GM12878 (cell line): ENCODE data around the gene BCR. TPM values are rescaled to one million over a fixed set of nuclear protein-coding genes. Genes with fewer than 3 reads are reported as not detected.
A peak's percentile ranks its signal among the peaks of the same experiment; 100 is the strongest.

Experiments used
- ATAC-seq: fragments of 200-7000 bp; cut with Tn5 transposase; 3 replicates; pipeline ENCODE4 v1.9.1; 2020; ENCODE audit warnings: mild to moderate bottlenecking, moderate library complexity
- BruUV-seq: library from RNA; stranded (reverse); fragments of 400-500 nt; replicated peaks from 2 replicates; lab custom pipeline; 2021; lab: Mats Ljungman, UMichigan
- CTCF ChIA-PET: fragments of 300-600 bp; sonication (Branson Sonifier 250); formaldehyde crosslinking; extraction: SDS; loops from one replicate; lab custom pipeline; 2021; ENCODE audit warnings: inconsistent platforms; lab: Yijun Ruan, JAX
- POLR2A ChIA-PET: fragments of 350-600 bp; formaldehyde crosslinking; extraction: SDS; loops from one replicate; lab custom pipeline; 2021; ENCODE audit warnings: inconsistent platforms; lab: Charles Lee
- RAD21 ChIA-PET: fragments of 300-600 bp; sonication (Branson Sonifier 250); formaldehyde crosslinking; loops from one replicate; lab custom pipeline; 2023; ENCODE audit warnings: antibody characterized with exemption; ENCODE audit not compliant: unreplicated experiment; lab: Charles Lee
- SMC1A ChIA-PET: fragments of 300-600 bp; sonication (Branson Sonifier 250); formaldehyde crosslinking; loops from one replicate; lab custom pipeline; 2023; ENCODE audit not compliant: unreplicated experiment, uncharacterized antibody; lab: Charles Lee
- DNase-seq: peaks from one replicate; pipeline ENCODE4 v3.0.0-alpha.2; 2011; ENCODE audit warnings: low read depth, low spot score
- FAIRE-seq: peaks from 3 replicates; lab custom pipeline; 2011; peaks lifted over from hg19 to GRCh38; lab: Jason Lieb, UNC
- H2AFZ ChIP-seq: 2 replicates; pipeline ENCODE4 v1.6.0; 2011; ENCODE audit warnings: low read depth, low read length, control low read depth; ENCODE audit not compliant: control insufficient read depth
- H3K27ac ChIP-seq: 2 replicates; pipeline ENCODE4 v1.5.1; 2011; ENCODE audit warnings: control low read depth; ENCODE audit not compliant: control insufficient read depth, insufficient read depth
- H3K27me3 ChIP-seq, 2 experiments: replicated peaks in 1 of 2; 2 replicates each; pipeline versions ENCODE4 v1.6.0 to v1.6.1; 2011; ENCODE audit warnings: low read length in 1 of 2; ENCODE audit not compliant: control insufficient read depth in 2 of 2, insufficient read depth in 2 of 2
- H3K36me3 ChIP-seq, 2 experiments: 2 replicates each; pipeline ENCODE4 v1.5.1; 2011; ENCODE audit warnings: low read length in 1 of 2; ENCODE audit not compliant: control insufficient read depth in 2 of 2, insufficient read depth in 2 of 2
- H3K4me1 ChIP-seq: 2 replicates; pipeline ENCODE4 v1.6.1; 2011; ENCODE audit warnings: mild to moderate bottlenecking, low read length, moderate library complexity, mixed read lengths; ENCODE audit not compliant: control insufficient read depth, insufficient read depth
- H3K4me2 ChIP-seq: 2 replicates; pipeline ENCODE4 v1.6.0; 2011; ENCODE audit warnings: control low read depth; ENCODE audit not compliant: control insufficient read depth, insufficient read depth
- H3K4me3 ChIP-seq: fragments of 200-600 bp; sonication (generic); 2 replicates; pipeline ENCODE4 v1.5.1; 2016
- H3K79me2 ChIP-seq: 2 replicates; pipeline ENCODE4 v1.6.0; 2011; ENCODE audit warnings: low read length; ENCODE audit not compliant: control insufficient read depth, insufficient read depth
- H3K9ac ChIP-seq: 2 replicates; pipeline ENCODE4 v1.8.0; 2011; ENCODE audit warnings: low read length, control low read depth, mixed read lengths; ENCODE audit not compliant: control insufficient read depth, insufficient read depth
- H3K9me3 ChIP-seq: replicated peaks from 3 replicates; pipeline ENCODE4 v1.5.1; 2011; ENCODE audit warnings: mild to moderate bottlenecking, low read length; ENCODE audit not compliant: control insufficient read depth, insufficient read depth
- H4K20me1 ChIP-seq: 2 replicates; pipeline ENCODE4 v1.6.0; 2011; ENCODE audit not compliant: control insufficient read depth, insufficient read depth
- CHD2 ChIP-seq: IDR thresholded peaks from 2 replicates; pipeline ENCODE4 v1.6.1; 2011; ENCODE audit warnings: low read depth, low read length, improper control_type of control experiment, borderline replicate concordance
- POLR2AphosphoS5 ChIP-seq: IDR thresholded peaks from 2 replicates; pipeline ENCODE4 v1.6.1; 2011; ENCODE audit warnings: mild to moderate bottlenecking, low read length, inconsistent platforms
- WGBS: methylation state at CpG from one replicate; pipeline ENCODE4 v1.1.6; 2016; ENCODE audit warnings: low lambda C conversion rate; ENCODE audit not compliant: insufficient replicate concordance, insufficient coverage; ENCODE audit errors: missing lambda C conversion rate; 5-methylcytosine and 5-hydroxymethylcytosine counted together
- in situ Hi-C: fragments of 300-500 bp; cut with MboI; formaldehyde crosslinking; loops from 9 replicates; pipeline ENCODE4 v1.14.3; 2018; ENCODE audit warnings: mixed read lengths
- intact Hi-C: fragments of 100-400 bp; cut with micrococcal nuclease; formaldehyde crosslinking; loops from one replicate; pipeline ENCODE4 v1.14.2; 2022; ENCODE audit not compliant: unreplicated experiment
- polyA plus RNA-seq, 11 experiments: library from polyadenylated mRNA; depleted of rRNA in 4 of 11; unstranded in 6 of 11; stranded (reverse) in 5 of 11; fragments of >200 nt; fragmentation: Nextera tagmentation in 4 of 11; fragmentation: Illumina TruSeq in 1 of 11; extraction: Ambion mirVana in 4 of 11; extraction: Trizol in 1 of 11; gene quantifications; 1 replicate in 1 of 11; 2 replicates in 10 of 11; pipeline versions ENCODE4 v1.2.1 to v1.2.3, GENCODE V29; 2011 to 2016; ENCODE audit warnings: inconsistent platforms in 2 of 11, missing spikeins in 2 of 11, low read depth in 1 of 11
- total RNA-seq, 4 experiments: library from RNA; depleted of rRNA in 3 of 4; stranded (reverse); fragments of >200 nt in 3 of 4; fragmentation: Illumina TruSeq in 1 of 4; extraction: Trizol in 1 of 4; gene quantifications; 2 replicates each; pipeline versions ENCODE4 v1.2.1 to v1.2.3, GENCODE V29; 2013 to 2021
- TF ChIP-seq, protein P1 (sequence below): IDR thresholded peaks from 2 replicates; pipeline ENCODE4 v1.6.1; 2012; ENCODE audit warnings: low read depth, low read length, improper control_type of control experiment
- TF ChIP-seq, protein P2 (sequence below): IDR thresholded peaks from 2 replicates; pipeline ENCODE4 v1.6.1; 2011; ENCODE audit warnings: mild to moderate bottlenecking, low read depth, low read length, moderate library complexity; ENCODE audit not compliant: insufficient replicate concordance
- TF ChIP-seq, protein P3 (sequence below): fragments of 450-650 bp; IDR thresholded peaks from 2 replicates; pipeline ENCODE4 v1.6.1; 2016; ENCODE audit warnings: mild to moderate bottlenecking
- TF ChIP-seq, protein P4 (sequence below): fragments of 450-650 bp; formaldehyde crosslinking; IDR thresholded peaks from 2 replicates; pipeline ENCODE4 v1.4.0; 2022; ENCODE audit warnings: mild to moderate bottlenecking, moderate library complexity

BCR gene
- total and polyA plus RNA-seq, 10 of the 15 experiments (the other 5 are each of a cell fraction or from before 2014, with no cell fraction given) = 1.7 to 64.7 (median 18.4) TPM

DNA sequence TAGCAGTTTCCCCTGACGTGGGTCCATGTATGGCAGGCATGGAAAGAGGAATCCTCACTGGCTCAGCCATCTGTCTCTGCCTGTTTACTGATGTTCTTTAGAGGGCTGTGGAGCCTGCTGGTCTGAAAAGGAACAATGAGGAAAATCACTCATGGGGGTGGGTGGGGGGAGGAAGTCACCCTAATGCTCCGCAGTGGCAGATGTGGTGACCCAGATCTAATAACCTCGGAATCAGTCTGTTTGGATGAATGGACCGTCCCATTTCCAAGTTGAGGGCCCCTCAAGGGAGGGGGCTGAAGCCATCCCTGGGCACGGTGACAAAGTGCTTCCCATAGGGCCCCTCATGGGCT is 4.4 kb downstream of the BCR start (continued):
- TF ChIP-seq POLR2AphosphoS5 (no peak), CHD2 (no peak)
- TF ChIP-seq, protein P1, sequence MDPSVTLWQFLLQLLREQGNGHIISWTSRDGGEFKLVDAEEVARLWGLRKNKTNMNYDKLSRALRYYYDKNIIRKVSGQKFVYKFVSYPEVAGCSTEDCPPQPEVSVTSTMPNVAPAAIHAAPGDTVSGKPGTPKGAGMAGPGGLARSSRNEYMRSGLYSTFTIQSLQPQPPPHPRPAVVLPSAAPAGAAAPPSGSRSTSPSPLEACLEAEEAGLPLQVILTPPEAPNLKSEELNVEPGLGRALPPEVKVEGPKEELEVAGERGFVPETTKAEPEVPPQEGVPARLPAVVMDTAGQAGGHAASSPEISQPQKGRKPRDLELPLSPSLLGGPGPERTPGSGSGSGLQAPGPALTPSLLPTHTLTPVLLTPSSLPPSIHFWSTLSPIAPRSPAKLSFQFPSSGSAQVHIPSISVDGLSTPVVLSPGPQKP = no peak

DNA sequence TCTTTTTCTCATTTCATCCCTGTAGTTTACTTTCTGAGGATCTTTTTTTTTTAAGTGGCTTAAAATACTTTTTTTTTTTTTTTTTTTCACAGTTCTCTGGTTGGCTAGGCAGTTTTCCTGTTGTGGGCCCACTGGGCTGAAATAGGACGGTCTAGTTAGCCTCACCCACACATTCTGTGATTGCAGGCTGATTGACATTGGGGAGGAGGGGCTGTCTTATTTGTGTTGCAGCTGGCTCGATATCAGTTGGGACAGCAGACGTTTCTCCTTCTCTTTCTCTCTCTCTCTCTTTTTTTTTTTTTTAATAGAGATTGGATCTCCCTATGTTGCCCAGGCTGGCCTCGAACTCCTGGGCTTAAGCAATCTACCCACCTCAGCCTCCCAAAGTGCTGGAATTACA is 6.9 kb downstream of the BCR start:
- H3K4me1 ChIP-seq = peaks cover 21% of the 10 kb centered on the region
- H3K9me3 ChIP-seq = no peaks in the 10 kb centered on the region
- intact Hi-C loops = no loop called here
- no peak overlapping the region for H3K27ac ChIP-seq
- whole genome bisulfite sequencing = 62% methylated on average over 3 of the region's 4 CpGs
- no peak overlapping the region for H3K9ac ChIP-seq
- H4K20me1 ChIP-seq = peaks cover 3% of the 10 kb centered on the region; the same call in 1 of the 2 replicates
- no peak for DNase-seq
- no peak for ATAC-seq
- CTCF ChIA-PET = interaction anchor here (1.5 to 2.3 kb wide), 4 partner anchors 9 to 104 kb away, joined by 3 to 9 read pairs (median 6); no protein-coding TSS in a partner anchor
- RAD21 ChIA-PET = interaction anchor here (0.9 to 1.6 kb wide), 2 partner anchors 56 to 95 kb away, joined by 3 to 4 read pairs; no protein-coding TSS in a partner anchor
- no peak overlapping the region for H3K4me3 ChIP-seq
- SMC1A ChIA-PET = interaction anchor here (0.6 to 1.2 kb wide), 2 partner anchors 10 to 31 kb away, joined by 3 to 5 read pairs; no protein-coding TSS in a partner anchor
- TF ChIP-seq, protein P2, sequence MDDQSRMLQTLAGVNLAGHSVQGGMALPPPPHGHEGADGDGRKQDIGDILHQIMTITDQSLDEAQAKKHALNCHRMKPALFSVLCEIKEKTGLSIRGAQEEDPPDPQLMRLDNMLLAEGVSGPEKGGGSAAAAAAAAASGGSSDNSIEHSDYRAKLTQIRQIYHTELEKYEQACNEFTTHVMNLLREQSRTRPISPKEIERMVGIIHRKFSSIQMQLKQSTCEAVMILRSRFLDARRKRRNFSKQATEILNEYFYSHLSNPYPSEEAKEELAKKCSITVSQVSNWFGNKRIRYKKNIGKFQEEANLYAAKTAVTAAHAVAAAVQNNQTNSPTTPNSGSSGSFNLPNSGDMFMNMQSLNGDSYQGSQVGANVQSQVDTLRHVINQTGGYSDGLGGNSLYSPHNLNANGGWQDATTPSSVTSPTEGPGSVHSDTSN = peak; percentile 61
- TF ChIP-seq, protein P3, sequence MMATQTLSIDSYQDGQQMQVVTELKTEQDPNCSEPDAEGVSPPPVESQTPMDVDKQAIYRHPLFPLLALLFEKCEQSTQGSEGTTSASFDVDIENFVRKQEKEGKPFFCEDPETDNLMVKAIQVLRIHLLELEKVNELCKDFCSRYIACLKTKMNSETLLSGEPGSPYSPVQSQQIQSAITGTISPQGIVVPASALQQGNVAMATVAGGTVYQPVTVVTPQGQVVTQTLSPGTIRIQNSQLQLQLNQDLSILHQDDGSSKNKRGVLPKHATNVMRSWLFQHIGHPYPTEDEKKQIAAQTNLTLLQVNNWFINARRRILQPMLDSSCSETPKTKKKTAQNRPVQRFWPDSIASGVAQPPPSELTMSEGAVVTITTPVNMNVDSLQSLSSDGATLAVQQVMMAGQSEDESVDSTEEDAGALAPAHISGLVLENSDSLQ = peak; percentile 80
- TF ChIP-seq, protein P4, sequence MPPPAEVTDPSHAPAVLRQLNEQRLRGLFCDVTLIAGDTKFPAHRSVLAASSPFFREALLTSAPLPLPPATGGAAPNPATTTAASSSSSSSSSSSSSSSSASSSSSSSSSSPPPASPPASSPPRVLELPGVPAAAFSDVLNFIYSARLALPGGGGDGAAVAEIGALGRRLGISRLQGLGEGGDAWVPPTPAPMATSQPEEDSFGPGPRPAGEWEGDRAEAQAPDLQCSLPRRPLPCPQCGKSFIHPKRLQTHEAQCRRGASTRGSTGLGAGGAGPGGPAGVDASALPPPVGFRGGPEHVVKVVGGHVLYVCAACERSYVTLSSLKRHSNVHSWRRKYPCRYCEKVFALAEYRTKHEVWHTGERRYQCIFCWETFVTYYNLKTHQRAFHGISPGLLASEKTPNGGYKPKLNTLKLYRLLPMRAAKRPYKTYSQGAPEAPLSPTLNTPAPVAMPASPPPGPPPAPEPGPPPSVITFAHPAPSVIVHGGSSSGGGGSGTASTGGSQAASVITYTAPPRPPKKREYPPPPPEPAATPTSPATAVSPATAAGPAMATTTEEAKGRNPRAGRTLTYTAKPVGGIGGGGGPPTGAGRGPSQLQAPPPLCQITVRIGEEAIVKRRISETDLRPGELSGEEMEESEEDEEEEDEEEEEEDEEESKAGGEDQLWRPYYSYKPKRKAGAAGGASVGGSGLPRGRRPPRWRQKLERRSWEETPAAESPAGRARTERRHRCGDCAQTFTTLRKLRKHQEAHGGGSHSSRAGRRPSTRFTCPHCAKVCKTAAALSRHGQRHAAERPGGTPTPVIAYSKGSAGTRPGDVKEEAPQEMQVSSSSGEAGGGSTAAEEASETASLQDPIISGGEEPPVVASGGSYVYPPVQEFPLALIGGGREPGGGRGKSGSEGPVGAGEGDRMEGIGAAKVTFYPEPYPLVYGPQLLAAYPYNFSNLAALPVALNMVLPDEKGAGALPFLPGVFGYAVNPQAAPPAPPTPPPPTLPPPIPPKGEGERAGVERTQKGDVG = no peak
- H3K36me3 ChIP-seq = peaks cover 5 to 15% of the 10 kb centered on the region in 2 experiments; a peak in 2 of 4 replicates
- in situ Hi-C loops = no loop called here
- no peak for FAIRE-seq
- no peak overlapping the region for H2AFZ ChIP-seq
- POLR2A ChIA-PET = no interaction called here
- no peak overlapping the region for H3K4me2 ChIP-seq
- H3K79me2 ChIP-seq = peaks cover 55% of the 10 kb centered on the region
- BruUV-seq = no TSS peak
- no peaks in the 10 kb centered on the region for H3K27me3 ChIP-seq
